ENCODE data around the gene SLC25A10.

The SLC25A10 gene

GRCh38 chr17:81706757-81707624 lies 5.1 kb upstream of the SLC25A10 start:
- no peak for DNase-seq

- no peak for DNase-seq
Measured at GRCh38 chr17:81707725-81708646, 4.1 kb upstream of the SLC25A10 start.

DNA sequence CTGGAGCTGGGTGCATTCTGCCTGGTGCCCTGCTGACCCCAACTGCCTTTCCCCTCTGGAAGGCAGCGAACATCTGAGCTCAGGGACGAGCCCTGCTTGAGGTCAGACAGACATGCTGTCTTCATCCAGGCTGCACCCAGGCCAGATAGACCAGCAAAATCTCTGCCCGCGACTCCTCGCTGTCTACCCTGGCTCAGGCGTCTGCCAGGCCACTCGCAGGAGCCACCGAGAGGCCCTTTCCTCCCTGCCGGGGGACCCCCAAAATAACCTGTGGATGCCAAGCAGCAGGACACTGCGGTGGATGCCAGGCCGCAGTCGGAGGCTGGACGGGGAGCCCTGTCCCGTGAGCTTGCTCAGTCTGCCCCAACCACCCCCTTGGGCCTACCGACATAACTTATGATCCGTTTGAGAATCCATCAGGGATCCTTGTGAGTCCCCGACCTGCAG lies 3.3 kb upstream of the SLC25A10 start:
- DNase-seq = no peak

DNA sequence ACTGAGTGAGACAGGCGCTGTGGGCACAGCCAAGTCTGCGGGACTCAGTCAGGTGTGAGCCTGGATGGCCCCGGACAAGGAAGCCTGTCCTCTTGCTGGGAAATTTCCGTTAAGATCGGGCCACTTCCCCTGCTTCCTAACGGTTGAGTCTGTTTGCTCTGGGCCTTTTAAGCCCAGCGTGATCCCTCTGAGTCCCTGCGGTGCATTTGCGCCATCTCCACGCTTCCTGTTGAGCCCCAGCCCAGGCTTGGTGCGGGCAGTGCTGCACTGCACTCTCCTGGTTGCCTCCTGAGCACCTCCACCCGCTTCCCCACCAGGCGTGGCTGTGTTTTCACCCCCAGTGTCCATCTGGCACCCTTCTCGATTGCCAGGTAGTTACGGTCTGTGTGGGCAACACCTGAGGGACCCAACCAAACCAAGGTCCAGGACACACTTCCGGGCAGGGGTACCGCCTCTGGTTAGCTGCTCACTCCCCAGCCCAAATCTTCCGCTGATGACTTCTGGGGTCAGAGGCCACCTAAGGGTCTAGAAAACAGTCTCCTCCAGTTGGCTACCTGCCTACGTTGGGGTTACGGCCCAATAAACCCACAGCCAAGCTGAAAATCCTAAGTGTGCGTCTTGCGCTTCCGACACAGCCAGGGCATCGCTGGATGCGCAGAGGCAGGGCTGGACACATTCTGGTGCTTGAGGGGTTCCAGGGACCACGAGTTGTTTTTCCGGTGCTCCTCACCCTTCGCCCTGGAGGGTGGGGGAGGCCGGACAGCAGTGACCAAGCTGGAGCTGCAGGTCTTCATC lies 1.4 kb upstream of the SLC25A10 start:
- no peak for DNase-seq

DNA sequence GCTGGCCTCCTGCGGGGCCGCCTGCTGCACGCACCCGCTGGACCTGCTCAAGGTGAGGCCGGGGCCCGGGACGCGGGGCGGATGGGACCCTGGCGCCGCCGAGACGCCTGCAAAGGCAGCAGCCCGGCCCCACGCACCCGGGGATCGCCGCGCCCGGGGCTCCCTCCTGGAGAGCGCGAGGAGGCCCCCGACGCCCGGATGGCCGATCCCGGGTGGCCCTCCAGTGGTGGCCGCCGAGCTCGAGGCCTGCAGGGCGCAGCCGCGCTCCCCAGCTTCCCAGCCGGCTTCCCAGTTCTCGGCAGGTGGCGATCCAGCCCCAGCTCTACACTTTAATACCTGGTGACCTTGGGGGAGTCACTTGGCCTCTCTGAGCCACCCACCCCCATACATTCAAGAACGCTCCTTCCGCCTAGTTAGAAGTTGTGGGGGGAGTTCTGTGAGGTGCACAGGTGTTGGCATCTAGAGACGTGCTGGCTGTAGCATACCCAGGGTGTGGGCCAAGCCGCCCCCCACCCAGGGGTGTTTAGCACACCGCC lies 452 bp downstream of the SLC25A10 start:
- DNase-seq = no peak

DNA sequence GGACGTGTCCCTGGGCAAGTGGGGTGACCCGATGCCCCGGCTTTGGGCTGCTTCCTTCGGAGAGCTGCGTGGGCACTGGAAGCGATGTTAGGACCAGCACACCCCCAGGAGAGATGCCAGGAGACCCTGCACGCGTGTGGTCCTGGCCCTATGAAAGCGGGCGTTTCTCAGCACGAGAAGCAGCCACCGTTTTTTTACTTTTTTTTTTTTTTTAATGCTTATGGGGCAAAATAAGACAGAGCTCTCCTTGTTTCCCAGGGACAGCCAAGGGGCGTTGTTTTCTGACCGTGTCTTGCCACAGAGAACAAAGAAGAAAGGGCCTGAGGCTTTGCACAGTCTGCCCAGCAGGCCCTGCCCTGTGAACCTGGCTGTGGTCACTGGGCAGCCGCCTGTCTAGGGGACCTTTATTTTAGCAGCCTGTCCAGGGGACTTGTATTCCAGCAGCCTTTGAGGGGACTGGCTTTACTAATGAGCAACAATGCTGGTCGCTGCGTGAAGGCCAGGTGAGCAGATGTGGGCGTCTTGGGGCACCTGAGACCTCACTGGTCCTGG lies 996 bp downstream of the SLC25A10 start:
- no peak for DNase-seq

- DNase-seq = no peak
Measured at GRCh38 chr17:81713556-81714411, 1.7 kb downstream of the SLC25A10 start.

DNA sequence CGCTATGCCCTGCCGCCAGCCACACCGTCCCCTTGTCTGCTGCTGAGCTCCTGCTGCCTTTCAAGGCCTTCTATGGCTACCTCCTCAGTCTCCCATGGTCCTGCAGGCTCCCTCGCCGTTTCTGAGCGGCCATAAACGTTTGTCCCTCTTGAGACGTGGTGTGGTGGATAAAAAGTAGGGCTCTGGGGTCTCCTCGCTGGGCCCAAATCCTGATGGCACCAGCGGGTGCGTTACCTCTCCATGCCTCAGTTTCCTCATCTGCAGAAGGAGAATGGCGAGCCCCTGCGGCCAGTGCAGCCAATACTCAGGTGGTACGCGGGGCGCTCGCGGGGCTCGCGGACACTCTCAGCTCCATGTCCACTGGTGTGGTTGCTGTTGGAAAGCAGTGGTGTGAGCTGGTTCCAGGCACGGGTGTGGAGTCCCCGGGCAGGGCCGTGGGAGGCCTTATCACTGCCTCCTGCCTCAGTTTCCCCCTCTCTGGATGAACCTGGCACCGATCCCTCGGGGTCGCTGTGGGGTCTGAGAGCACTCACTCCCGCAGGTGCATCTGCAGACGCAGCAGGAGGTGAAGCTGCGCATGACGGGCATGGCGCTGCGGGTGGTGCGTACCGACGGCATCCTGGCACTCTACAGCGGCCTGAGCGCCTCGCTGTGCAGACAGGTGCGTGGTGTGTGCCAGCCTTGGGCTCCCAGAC lies 2.5 kb downstream of the SLC25A10 start:
- DNase-seq = no peak

GRCh38 chr17:81715107-81715871 lies 3.2 kb downstream of the SLC25A10 start:
- no peak for DNase-seq

GRCh38 chr17:81715872-81716673 lies 4.0 kb downstream of the SLC25A10 start:
- DNase-seq = no peak

DNA sequence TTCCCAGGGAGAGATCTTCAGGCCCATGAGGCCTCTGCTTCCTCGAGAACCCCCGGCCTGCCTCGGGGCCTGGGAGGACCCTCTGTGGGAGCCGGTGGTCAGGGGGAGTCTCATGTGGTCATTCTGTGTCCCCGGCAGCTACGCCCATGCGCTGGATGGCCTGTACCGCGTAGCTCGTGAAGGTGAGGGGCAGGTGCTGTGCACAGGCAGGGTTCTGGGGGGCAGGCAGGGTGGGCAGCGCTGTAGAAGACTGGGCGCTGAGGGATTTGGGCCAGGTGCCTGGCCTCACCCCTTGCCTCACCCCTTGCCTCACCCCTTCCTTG lies 4.6 kb downstream of the SLC25A10 start:
- no peak for DNase-seq

DNA sequence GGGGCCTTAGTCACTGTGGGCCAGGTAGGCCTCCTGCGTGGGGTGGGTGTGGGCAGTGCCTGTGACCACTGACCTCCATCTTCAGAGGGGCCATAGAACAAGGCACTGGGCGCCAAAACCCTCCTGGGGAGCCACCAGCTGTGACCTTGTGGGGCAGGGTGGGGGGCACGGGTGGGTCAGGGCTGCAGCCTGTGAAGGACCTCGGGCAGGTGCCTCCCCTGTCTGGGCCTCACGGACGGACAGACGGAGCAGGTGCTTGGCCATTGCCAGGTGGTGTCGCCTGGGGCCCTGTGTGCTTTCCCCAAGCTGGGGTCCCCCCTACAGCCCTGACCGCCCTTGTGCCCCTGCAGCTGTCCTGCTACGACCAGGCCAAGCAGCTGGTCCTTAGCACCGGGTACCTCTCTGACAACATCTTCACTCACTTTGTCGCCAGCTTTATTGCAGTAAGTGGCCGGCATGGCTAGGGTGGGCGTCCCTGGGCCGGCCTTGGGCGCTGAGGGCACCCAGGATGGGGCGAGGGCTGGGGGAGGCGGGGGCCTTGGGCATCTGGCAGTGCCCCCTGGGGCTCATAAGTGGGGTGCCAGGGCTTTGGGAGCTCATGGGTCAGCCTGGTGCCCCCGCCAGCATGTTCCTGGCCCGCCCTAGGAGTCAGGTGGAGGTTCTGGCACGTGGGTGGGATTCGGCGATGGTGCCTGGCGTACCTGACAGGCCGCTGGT lies 5.1 kb downstream of the SLC25A10 start:
- DNase-seq = no peak

DNA sequence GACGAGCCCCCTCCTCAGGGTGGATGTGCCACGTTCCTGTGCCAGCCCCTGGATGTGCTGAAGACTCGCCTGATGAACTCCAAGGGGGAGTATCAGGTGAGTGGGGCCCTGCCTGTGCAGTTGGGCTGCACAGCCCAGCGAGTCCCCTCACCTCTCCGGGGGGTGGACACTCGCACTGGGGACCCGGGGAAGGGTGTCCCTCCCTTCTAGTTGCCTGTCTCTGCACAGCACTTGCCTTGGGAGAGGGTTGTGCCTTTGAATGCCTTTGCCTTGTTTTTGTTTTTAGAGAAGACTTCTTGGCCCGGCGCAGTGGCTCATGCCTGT lies 5.6 kb downstream of the SLC25A10 start:
- DNase-seq = no peak

DNA sequence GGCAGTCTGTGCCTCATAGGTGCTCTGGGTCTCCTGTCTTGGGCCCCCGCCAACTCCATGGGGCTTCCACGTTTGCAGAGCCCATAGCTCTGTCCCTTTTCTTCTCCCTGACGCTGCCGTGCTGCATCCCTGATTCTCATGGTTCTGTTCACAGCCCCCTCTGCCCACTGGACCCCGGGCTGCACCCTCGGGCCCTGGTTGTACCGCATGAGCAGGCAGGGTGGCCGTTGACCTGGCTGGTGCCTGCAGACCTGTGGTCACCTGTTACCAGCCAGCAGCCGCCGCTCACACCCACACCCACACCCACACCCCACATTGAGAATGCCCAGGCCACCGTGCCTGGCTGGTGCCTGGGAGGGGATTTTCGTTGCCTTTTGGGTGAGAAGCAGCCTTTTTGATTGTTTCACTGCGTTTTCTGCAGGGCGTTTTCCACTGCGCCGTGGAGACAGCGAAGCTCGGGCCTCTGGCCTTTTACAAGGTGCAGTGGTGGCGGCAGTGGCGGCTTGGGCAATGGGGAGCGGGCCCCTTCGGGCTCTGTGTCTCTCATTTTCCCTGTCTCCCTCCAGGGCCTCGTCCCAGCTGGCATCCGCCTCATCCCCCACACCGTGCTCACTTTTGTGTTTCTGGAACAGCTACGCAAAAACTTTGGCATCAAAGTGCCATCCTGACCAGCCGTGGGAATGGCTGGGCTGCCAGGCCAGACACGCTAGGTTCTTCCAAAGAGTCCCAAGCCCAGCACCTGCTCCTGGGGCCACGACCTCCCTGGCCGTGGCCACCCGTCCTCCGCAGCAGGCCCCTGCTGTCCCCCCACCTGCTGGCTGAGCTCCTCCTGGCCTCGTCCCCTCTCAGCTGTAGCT lies 7.6 kb downstream of the SLC25A10 start:
- DNase-seq = no peak

- no peak for DNase-seq
Measured at GRCh38 chr17:81720267-81721071, 8.4 kb downstream of the SLC25A10 start.

DNA sequence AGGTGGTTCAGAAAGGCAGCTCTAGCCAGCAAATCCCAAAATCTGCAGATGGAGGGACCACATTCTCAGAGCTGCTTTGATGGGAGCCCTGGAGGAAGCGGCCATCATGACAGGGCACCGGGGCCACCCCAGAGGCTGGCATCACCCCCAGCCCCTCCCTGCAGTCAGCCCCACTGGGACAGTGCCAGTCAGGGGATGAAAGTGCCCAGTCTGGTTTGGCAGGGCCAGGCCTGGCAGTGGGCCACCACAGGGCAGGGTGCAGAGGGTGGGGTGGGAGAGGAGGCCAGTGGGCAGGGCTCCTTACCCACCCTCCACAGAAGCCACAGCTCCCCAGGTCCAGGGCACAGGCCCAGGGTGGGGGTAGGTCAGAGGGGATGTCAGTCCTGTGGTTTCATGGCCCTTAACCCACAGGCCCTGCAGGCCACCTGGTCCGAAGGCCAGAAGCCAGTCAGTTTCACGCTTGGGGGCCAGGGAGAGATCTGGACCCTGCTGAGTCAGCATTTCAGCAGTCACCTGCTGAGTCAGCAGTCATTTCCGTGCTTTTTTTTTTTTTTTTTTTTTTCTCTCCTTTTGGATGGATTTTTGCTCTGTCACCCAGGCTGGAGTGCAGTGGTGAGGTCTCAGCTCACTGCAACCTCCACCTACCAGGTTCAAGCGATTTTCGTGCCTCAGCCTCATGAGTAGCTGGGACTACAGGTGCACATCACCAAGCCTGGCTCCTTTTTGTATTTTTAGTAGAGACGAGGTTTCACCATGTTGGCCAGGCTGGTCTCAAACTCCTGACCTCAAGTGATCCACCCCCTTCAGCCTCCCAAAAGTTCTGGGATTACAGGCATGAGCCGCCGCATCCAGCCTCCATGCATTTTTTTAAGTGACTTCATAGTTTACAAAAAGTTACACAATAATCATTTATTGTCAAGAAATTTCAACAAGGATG lies 10.4 kb downstream of the SLC25A10 start:
- no peak for DNase-seq

Measured in NCI-H2029 treated with DMSO at 0.1 percent for 48 hours (cell line).